Coronary artery (tissue), 2 donors: ENCODE measurements around the gene GRIPAP1.

Experiments used
- DNase-seq: peaks from one replicate; pipeline ENCODE4 v3.0.0-alpha.2; 2017; ENCODE audit warnings: low spot score
- H3K27ac ChIP-seq, 2 donors: fragments of 200-600 bp; sonication (generic); one replicate each; pipeline ENCODE4 v1.5.1; 2016 to 2019
- H3K4me3 ChIP-seq: fragments of 200-600 bp; sonication (generic); 2 replicates; pipeline ENCODE4 v1.5.1; 2016; ENCODE audit warnings: mild to moderate bottlenecking, moderate library complexity
- CTCF ChIP-seq: fragments of 200-600 bp; sonication (generic); IDR thresholded peaks from one replicate; pipeline ENCODE4 v1.5.1; 2019; ENCODE audit warnings: antibody characterized with exemption

GRIPAP1 gene

GRCh38 chrX:49040376-49040955, 38.4 kb upstream of the GRIPAP1 start:
- DNase-seq, result no peak
- peak overlapping the region; percentile 70 to 97 for H3K27ac ChIP-seq
- peak overlapping the region; percentile 81 for H3K4me3 ChIP-seq
- no peak for TF ChIP-seq CTCF

GRCh38 chrX:49039598-49040375, 37.7 kb upstream of the GRIPAP1 start:
- DNase-seq, result peak; percentile 84

GRCh38 chrX:49037883-49038475, 35.9 kb upstream of the GRIPAP1 start:
- DNase-seq, result no peak
- Histone ChIP-seq H3K4me3 (no peak overlapping the region), H3K27ac (peak overlapping the region in 1 of 2 donors; percentile 11)
- no peak for TF ChIP-seq CTCF

More at GRCh38 chrX:49039598-49040375, 37.7 kb upstream of the GRIPAP1 start:
- Histone ChIP-seq H3K4me3 (peak overlapping the region; percentile 81), H3K27ac (peak overlapping the region; percentile 70 to 97)
- TF ChIP-seq CTCF, result no peak

GRCh38 chrX:49030283-49030682, 28.2 kb upstream of the GRIPAP1 start:
- no peak for DNase-seq
- Histone ChIP-seq H3K4me3 (no peak overlapping the region), H3K27ac (no peak overlapping the region)
- no peak for TF ChIP-seq CTCF

- no peak overlapping the region for H3K4me3 ChIP-seq
- no peak for TF ChIP-seq CTCF
- no peak overlapping the region for H3K27ac ChIP-seq
- DNase-seq, result no peak
These were observed 27.8 kb upstream of the GRIPAP1 start for GRCh38 chrX:49029876-49030275.

- TF ChIP-seq CTCF, result no peak
- H3K27ac ChIP-seq, result no peak overlapping the region
- no peak for DNase-seq
- no peak overlapping the region for H3K4me3 ChIP-seq
These were observed 17.7 kb upstream of the GRIPAP1 start for GRCh38 chrX:49019599-49020249.
